H1 (cell line): ENCODE results near the gene CFP.

ENCODE experiments used
- BCL11A ChIP-seq, 2 experiments: IDR thresholded peaks; one replicate each; pipeline ENCODE4 v1.6.1; 2011; ENCODE audit warnings: low read depth in 2 of 2, low read length in 2 of 2, mild to moderate bottlenecking in 2 of 2
- EP300 ChIP-seq, 2 experiments: IDR thresholded peaks; 1 replicate in 1 of 2; 2 replicates in 1 of 2; pipeline ENCODE4 v1.6.1; 2011 to 2012; ENCODE audit warnings: low read depth in 2 of 2, low read length in 2 of 2, mild to moderate bottlenecking in 2 of 2, borderline replicate concordance in 1 of 2, inconsistent platforms in 1 of 2, moderate library complexity in 1 of 2

GRCh38 chrX:47574076-47574546 is 55.6 kb downstream of the CFP start:
- TF ChIP-seq BCL11A (IDR thresholded peaks at IDR 0.05; ENCODE audit: low read depth in 2 of 2, low read length in 2 of 2), result no peak
- no peak for TF ChIP-seq EP300 (IDR thresholded peaks at IDR 0.05; ENCODE audit: borderline replicate concordance in 1 of 2, low read depth in 2 of 2, low read length in 2 of 2)
